B cell (primary cell): ENCODE data around the gene NUDT14. TPM values are rescaled to one million over a fixed set of nuclear protein-coding genes. Genes with fewer than 3 reads are reported as not detected.

Experiments
- ATAC-seq: fragments of 200-7000 bp; cut with Tn5 transposase; one replicate; pipeline ENCODE4 v1.10.0; 2021; ENCODE audit warnings: low read depth, mild to moderate bottlenecking, moderate number of reproducible peaks, moderate library complexity
- CTCF ChIA-PET: fragments of 350-600 bp; sonication (Branson Sonifier 250); formaldehyde crosslinking; loops from one replicate; lab custom pipeline; 2021; ENCODE audit warnings: antibody characterized with exemption, inconsistent platforms; lab: Charles Lee
- POLR2A ChIA-PET: fragments of 350-600 bp; sonication (Branson Sonifier 250); formaldehyde crosslinking; loops from one replicate; lab custom pipeline; 2021; ENCODE audit warnings: antibody characterized with exemption; lab: Charles Lee
- DNase-seq: peaks from one replicate; pipeline ENCODE4 v3.0.0; 2013
- H2AFZ ChIP-seq: 2 replicates; pipeline ENCODE4 v1.6.1; 2012; ENCODE audit warnings: mild to moderate bottlenecking, low read depth, low read length; ENCODE audit not compliant: insufficient read depth, poor library complexity, severe bottlenecking
- H3K27ac ChIP-seq, 2 donors: 1 replicate in 1 of 2; 2 replicates in 1 of 2; pipeline ENCODE4 v1.5.1; 2012 to 2013; ENCODE audit warnings: low read length in 2 of 2, mild to moderate bottlenecking in 2 of 2, moderate library complexity in 1 of 2
- H3K27me3 ChIP-seq, 4 experiments: fragments of 200-600 bp in 1 of 4; sonication (generic) in 1 of 4; replicated peaks in 1 of 4; 1 replicate in 2 of 4; 2 replicates in 2 of 4; pipeline versions ENCODE4 v1.6.1 to v1.7.0; 2013 to 2016; ENCODE audit warnings: low read length in 3 of 4, mild to moderate bottlenecking in 2 of 4, mixed read lengths in 1 of 4, moderate library complexity in 1 of 4; ENCODE audit not compliant: insufficient read depth in 4 of 4, control insufficient read depth in 3 of 4; ENCODE audit errors: control extremely low read depth in 1 of 4
- H3K36me3 ChIP-seq, 2 experiments: replicated peaks in 1 of 2; 1 replicate in 1 of 2; 2 replicates in 1 of 2; pipeline versions ENCODE4 v1.6.1 to v1.7.1; 2013; ENCODE audit warnings: low read length in 1 of 2; ENCODE audit not compliant: insufficient read depth in 2 of 2, control insufficient read depth in 1 of 2; ENCODE audit errors: control extremely low read depth in 1 of 2, extremely low read depth in 1 of 2
- H3K4me1 ChIP-seq, 2 donors: fragments of 200-600 bp in 1 of 2; sonication (generic) in 1 of 2; 1 replicate in 1 of 2; 2 replicates in 1 of 2; pipeline versions ENCODE4 v1.5.1 to v1.6.1; 2013 to 2017; ENCODE audit warnings: low read length in 2 of 2; ENCODE audit not compliant: control insufficient read depth in 2 of 2, insufficient read depth in 2 of 2
- H3K4me2 ChIP-seq: replicated peaks from 2 replicates; pipeline ENCODE3; 2012; ENCODE audit warnings: mild to moderate bottlenecking, low read depth, low read length; ENCODE audit not compliant: poor library complexity, severe bottlenecking
- H3K4me3 ChIP-seq, 5 experiments: fragments of 200-600 bp in 1 of 5; sonication (generic) in 1 of 5; 1 replicate in 3 of 5; 2 replicates in 2 of 5; pipeline versions ENCODE4 v1.5.1 to v1.7.0; 2011 to 2016; ENCODE audit warnings: low read length in 4 of 5, mild to moderate bottlenecking in 4 of 5, low read depth in 2 of 5, control low read depth in 1 of 5, moderate library complexity in 1 of 5; ENCODE audit not compliant: insufficient read depth in 1 of 5; ENCODE audit errors: control extremely low read depth in 1 of 5, extremely low read depth in 1 of 5
- H3K79me2 ChIP-seq: fragments of 200-600 bp; sonication (generic); one replicate; pipeline ENCODE4 v1.6.0; 2016; ENCODE audit warnings: low read length; ENCODE audit not compliant: control insufficient read depth, insufficient read depth
- H3K9ac ChIP-seq: fragments of 200-600 bp; sonication (generic); 2 replicates; pipeline ENCODE4 v1.6.1; 2017; ENCODE audit warnings: mild to moderate bottlenecking, low read length, moderate library complexity
- H3K9me3 ChIP-seq, 3 donors: one replicate each; pipeline versions ENCODE4 v1.6.1 to v1.7.1; 2013; ENCODE audit warnings: low read length in 2 of 3; ENCODE audit not compliant: control insufficient read depth in 2 of 3, insufficient read depth in 1 of 3; ENCODE audit errors: control extremely low read depth in 1 of 3
- H4K20me1 ChIP-seq: 2 replicates; pipeline ENCODE4 v1.6.0; 2012; ENCODE audit warnings: mild to moderate bottlenecking, low read length; ENCODE audit not compliant: insufficient read depth, control insufficient read depth, poor library complexity, severe bottlenecking
- H3K27ac Mint-ChIP-seq: one replicate; pipeline ENCODE4 v1.8.0; 2021; ENCODE audit warnings: mixed read lengths
- H3K27me3 Mint-ChIP-seq: one replicate; pipeline ENCODE4 v1.8.0; 2021; ENCODE audit warnings: mixed read lengths
- H3K4me1 Mint-ChIP-seq: one replicate; pipeline ENCODE4 v1.8.0; 2021; ENCODE audit warnings: mixed read lengths
- H3K4me3 Mint-ChIP-seq: one replicate; pipeline ENCODE4 v1.8.0; 2021; ENCODE audit warnings: mixed read lengths
- H3K9me3 Mint-ChIP-seq: one replicate; pipeline ENCODE4 v1.8.0; 2022; ENCODE audit warnings: mixed read lengths; ENCODE audit not compliant: insufficient read depth
- EZH2 ChIP-seq: IDR thresholded peaks from 2 replicates; pipeline ENCODE4 v1.6.1; 2012; ENCODE audit warnings: borderline replicate concordance, low read depth, mild to moderate bottlenecking, moderate library complexity, low read length; ENCODE audit not compliant: insufficient read depth, poor library complexity, severe bottlenecking
- WGBS: methylation state at CpG from one replicate; pipeline ENCODE4 v1.1.5; 2013; ENCODE audit warnings: missing lambda C conversion rate; ENCODE audit not compliant: insufficient coverage; 5-methylcytosine and 5-hydroxymethylcytosine counted together
- intact Hi-C: fragments of 100-400 bp; cut with micrococcal nuclease; formaldehyde crosslinking; loops from one replicate; pipeline ENCODE4 v1.10.0; 2022
- polyA plus RNA-seq: library from polyadenylated mRNA; depleted of rRNA; stranded (reverse); fragments of >200 nt; gene quantifications from 2 replicates; pipeline ENCODE4 v1.2.3, GENCODE V29; 2012
- total RNA-seq, 2 donors: library from RNA; stranded (reverse); fragments of 120-200 nt in 1 of 2; gene quantifications; 1 replicate in 1 of 2; 2 replicates in 1 of 2; pipeline versions ENCODE4 v1.2.3 to v1.2.4, GENCODE V29; 2013 to 2022
- TF ChIP-seq, protein P1 (sequence below): fragments of 200-600 bp; IDR thresholded peaks from one replicate; pipeline ENCODE4 v1.8.0; 2022; ENCODE audit warnings: antibody characterized with exemption, mild to moderate bottlenecking

Gene NUDT14
- total and polyA plus RNA-seq, 2 donors (not counting 1 experiment from before 2014, with no cell fraction given): 17.4 to 31.6 TPM

DNA sequence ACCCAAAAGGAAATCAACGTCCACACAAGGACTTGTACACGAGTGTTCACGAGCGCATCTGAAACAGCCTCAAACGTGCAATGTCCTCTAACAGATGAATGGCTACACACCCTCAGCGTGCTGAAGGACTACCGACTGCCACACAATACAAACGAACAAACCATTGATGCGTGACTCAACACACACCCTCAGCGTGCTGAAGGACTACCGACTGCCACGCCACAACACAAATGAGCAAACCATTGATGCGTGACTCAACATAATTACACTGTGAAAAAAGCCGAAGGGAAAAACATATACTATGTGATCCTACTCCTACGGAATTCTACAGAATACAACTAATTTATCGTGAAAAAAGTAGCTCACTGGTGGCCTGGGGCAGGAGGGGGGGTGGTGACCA is 42.1 kb upstream of the NUDT14 start:
- POLR2A ChIA-PET: no interaction called here
- H4K20me1 ChIP-seq: peaks cover 10% of the 10 kb centered on the region
- H3K4me1 ChIP-seq: no peaks in the 10 kb centered on the region
- H2AFZ ChIP-seq: no peak overlapping the region
- ATAC-seq (no peak), DNase-seq (no peak)
- H3K4me3 ChIP-seq: no peak overlapping the region
- Mint-ChIP-seq H3K4me3 (no peak overlapping the region), H3K27me3 (no peaks in the 10 kb centered on the region), H3K27ac (no peak overlapping the region), H3K9me3 (no peaks in the 10 kb centered on the region), H3K4me1 (no peaks in the 10 kb centered on the region)
- intact Hi-C loops: no loop called here
- no peak overlapping the region for H3K9ac ChIP-seq
- no peaks in the 10 kb centered on the region for H3K27me3 ChIP-seq
- TF ChIP-seq, protein P1, sequence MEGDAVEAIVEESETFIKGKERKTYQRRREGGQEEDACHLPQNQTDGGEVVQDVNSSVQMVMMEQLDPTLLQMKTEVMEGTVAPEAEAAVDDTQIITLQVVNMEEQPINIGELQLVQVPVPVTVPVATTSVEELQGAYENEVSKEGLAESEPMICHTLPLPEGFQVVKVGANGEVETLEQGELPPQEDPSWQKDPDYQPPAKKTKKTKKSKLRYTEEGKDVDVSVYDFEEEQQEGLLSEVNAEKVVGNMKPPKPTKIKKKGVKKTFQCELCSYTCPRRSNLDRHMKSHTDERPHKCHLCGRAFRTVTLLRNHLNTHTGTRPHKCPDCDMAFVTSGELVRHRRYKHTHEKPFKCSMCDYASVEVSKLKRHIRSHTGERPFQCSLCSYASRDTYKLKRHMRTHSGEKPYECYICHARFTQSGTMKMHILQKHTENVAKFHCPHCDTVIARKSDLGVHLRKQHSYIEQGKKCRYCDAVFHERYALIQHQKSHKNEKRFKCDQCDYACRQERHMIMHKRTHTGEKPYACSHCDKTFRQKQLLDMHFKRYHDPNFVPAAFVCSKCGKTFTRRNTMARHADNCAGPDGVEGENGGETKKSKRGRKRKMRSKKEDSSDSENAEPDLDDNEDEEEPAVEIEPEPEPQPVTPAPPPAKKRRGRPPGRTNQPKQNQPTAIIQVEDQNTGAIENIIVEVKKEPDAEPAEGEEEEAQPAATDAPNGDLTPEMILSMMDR: no peak
- TF ChIP-seq EZH2: no peak
- H3K4me2 ChIP-seq: no peak overlapping the region
- peaks cover 0 to 36% of the 10 kb centered on the region in 2 experiments for H3K36me3 ChIP-seq
- WGBS: 95% methylated on average over 14 of the region's 16 CpGs
- H3K9me3 ChIP-seq: no peaks in the 10 kb centered on the region
- H3K79me2 ChIP-seq: peaks cover 5% of the 10 kb centered on the region
- CTCF ChIA-PET: no interaction called here
- no peak overlapping the region for H3K27ac ChIP-seq

DNA sequence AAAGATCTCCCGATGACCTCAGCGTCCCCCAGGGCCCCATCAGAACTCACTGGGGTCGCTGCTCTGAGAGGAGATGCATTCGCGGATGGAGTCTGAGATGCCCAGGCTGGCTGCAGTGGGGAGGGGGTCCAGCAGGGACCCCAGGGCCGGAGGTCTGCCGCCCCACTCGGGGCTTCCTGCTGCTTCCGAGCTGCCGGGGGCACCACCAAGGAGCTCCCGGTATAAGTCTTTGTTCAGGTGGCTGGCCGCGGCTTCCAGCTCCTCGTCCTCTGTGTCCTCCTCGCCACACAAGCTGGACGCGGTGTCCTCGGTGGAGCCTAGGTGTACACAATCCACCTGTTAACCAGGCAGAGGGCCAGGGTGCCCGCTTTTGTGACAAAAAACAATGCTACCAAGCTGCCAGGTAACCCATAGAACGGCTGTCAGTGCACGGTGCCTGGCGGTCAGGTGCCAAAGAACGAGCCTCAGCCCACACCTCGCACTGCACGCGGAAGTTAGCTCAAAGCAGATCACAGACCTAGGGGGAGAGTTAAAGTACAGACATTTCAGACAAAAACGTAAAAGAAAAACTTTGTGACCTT is 40.6 kb upstream of the NUDT14 start:
- WGBS: over 99% methylated on average over 26 of the region's 27 CpGs
- H3K27me3 ChIP-seq: no peaks in the 10 kb centered on the region
- Mint-ChIP-seq H3K27ac (no peak overlapping the region), H3K9me3 (no peaks in the 10 kb centered on the region), H3K4me3 (no peak overlapping the region), H3K27me3 (no peaks in the 10 kb centered on the region), H3K4me1 (no peaks in the 10 kb centered on the region)
- ATAC-seq (no peak), DNase-seq (no peak)
- no peak overlapping the region for H2AFZ ChIP-seq
- H3K9me3 ChIP-seq: no peaks in the 10 kb centered on the region
- POLR2A ChIA-PET: no interaction called here
- H3K9ac ChIP-seq: no peak overlapping the region
- H4K20me1 ChIP-seq: peaks cover 9% of the 10 kb centered on the region
- no peak overlapping the region for H3K27ac ChIP-seq
- no peak overlapping the region for H3K4me2 ChIP-seq
- H3K4me3 ChIP-seq: no peak overlapping the region
- CTCF ChIA-PET: no interaction called here
- intact Hi-C loops: no loop called here
- no peaks in the 10 kb centered on the region for H3K4me1 ChIP-seq
- TF ChIP-seq EZH2: no peak
- TF ChIP-seq, protein P1: no peak
- H3K79me2 ChIP-seq: peaks cover 5% of the 10 kb centered on the region
- peaks cover 0 to 47% of the 10 kb centered on the region in 2 experiments for H3K36me3 ChIP-seq
